ENCODE data around the gene CHPT1. TPM values are rescaled to one million over a fixed set of nuclear protein-coding genes. Genes with fewer than 3 reads are reported as not detected.
A peak's percentile ranks its signal among the peaks of the same experiment; 100 is the strongest.

CHPT1 gene
- total and polyA plus RNA-seq, 2 of the 13 experiments (the other 11 are each of a cell fraction or from before 2014, with no cell fraction given) = 117 to 178 TPM

DNA sequence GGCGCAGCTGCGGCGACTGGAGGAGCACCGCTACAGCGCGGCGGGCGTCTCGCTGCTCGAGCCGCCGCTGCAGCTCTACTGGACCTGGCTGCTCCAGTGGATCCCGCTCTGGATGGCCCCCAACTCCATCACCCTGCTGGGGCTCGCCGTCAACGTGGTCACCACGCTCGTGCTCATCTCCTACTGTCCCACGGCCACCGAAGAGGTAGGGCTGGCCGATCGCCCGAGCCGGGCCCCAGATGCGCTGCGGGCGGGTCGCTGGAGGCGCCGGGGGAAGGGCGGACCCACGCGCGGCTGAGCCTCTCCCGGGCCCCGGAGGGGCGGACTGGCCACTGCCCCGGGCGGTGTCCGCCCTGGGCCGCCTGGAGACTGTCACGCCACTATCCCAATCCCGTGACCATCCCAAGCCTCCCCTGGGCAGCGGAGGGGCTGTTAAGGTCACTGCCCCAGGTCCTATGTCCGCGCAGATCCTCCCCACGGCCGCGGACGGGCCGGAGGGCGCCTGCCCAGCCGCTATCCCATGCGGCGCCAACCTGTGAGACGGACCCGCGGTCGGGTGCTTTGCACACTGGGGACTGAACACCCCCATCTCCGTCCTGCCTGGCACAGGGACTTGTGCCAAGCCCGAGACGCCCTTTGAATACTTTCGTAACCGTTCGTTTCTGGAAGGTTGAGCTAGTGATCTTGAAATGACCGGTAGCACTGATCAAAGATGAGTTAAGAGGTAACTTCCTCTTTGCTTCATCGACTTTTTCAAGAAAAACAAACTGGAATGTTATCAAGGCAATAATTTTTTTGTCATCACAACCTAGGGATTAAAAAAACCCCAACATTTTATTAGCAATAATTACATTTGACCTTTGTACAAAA is 725 bp downstream of the CHPT1 start (continued):
- TF ChIP-seq, protein P1, sequence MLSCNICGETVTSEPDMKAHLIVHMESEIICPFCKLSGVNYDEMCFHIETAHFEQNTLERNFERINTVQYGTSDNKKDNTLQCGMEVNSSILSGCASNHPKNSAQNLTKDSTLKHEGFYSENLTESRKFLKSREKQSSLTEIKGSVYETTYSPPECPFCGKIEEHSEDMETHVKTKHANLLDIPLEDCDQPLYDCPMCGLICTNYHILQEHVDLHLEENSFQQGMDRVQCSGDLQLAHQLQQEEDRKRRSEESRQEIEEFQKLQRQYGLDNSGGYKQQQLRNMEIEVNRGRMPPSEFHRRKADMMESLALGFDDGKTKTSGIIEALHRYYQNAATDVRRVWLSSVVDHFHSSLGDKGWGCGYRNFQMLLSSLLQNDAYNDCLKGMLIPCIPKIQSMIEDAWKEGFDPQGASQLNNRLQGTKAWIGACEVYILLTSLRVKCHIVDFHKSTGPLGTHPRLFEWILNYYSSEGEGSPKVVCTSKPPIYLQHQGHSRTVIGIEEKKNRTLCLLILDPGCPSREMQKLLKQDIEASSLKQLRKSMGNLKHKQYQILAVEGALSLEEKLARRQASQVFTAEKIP (CRISPR knock-in tag; IDR thresholded peaks at IDR 0.05; ENCODE audit: borderline replicate concordance) = no peak
- TF ChIP-seq, protein P2, sequence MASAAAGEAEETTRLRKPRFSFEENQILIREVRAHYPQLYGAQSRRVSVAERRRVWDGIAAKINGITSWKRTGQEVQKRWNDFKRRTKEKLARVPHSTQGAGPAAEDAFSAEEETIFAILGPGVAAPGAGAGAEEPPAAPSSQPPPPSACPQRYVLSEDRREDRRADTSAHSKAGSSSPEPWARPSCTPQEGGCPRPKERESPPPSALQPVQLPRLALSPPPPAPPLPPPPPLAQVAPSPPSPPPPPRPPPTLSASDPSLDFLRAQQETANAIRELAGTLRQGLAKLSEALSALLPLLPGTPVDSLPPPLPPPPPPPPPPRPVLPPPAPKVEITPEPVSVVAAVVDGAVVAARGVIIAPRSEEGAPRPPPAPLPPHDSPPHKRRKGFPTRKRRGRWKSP (CRISPR knock-in tag; IDR thresholded peaks at IDR 0.05) = no peak
- TF ChIP-seq, protein P3, sequence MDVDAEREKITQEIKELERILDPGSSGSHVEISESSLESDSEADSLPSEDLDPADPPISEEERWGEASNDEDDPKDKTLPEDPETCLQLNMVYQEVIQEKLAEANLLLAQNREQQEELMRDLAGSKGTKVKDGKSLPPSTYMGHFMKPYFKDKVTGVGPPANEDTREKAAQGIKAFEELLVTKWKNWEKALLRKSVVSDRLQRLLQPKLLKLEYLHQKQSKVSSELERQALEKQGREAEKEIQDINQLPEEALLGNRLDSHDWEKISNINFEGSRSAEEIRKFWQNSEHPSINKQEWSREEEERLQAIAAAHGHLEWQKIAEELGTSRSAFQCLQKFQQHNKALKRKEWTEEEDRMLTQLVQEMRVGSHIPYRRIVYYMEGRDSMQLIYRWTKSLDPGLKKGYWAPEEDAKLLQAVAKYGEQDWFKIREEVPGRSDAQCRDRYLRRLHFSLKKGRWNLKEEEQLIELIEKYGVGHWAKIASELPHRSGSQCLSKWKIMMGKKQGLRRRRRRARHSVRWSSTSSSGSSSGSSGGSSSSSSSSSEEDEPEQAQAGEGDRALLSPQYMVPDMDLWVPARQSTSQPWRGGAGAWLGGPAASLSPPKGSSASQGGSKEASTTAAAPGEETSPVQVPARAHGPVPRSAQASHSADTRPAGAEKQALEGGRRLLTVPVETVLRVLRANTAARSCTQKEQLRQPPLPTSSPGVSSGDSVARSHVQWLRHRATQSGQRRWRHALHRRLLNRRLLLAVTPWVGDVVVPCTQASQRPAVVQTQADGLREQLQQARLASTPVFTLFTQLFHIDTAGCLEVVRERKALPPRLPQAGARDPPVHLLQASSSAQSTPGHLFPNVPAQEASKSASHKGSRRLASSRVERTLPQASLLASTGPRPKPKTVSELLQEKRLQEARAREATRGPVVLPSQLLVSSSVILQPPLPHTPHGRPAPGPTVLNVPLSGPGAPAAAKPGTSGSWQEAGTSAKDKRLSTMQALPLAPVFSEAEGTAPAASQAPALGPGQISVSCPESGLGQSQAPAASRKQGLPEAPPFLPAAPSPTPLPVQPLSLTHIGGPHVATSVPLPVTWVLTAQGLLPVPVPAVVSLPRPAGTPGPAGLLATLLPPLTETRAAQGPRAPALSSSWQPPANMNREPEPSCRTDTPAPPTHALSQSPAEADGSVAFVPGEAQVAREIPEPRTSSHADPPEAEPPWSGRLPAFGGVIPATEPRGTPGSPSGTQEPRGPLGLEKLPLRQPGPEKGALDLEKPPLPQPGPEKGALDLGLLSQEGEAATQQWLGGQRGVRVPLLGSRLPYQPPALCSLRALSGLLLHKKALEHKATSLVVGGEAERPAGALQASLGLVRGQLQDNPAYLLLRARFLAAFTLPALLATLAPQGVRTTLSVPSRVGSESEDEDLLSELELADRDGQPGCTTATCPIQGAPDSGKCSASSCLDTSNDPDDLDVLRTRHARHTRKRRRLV (CRISPR knock-in tag; IDR thresholded peaks at IDR 0.05) = no peak
- TF ChIP-seq ZNF780A (CRISPR knock-in tag; IDR thresholded peaks at IDR 0.05) (no peak), SIX1 (CRISPR knock-in tag; IDR thresholded peaks at IDR 0.05; ENCODE audit: borderline replicate concordance) (no peak), SATB2 (CRISPR knock-in tag; IDR thresholded peaks at IDR 0.05) (no peak), ZNF713 (CRISPR knock-in tag; IDR thresholded peaks at IDR 0.05) (no peak), AKAP8 (CRISPR knock-in tag; IDR thresholded peaks at IDR 0.05) (no peak), PCBP2 (optimal IDR thresholded peaks at IDR 0.05; ENCODE audit: low read depth, low read length, poor library complexity, severe bottlenecking) (no peak), RBFOX2 (IDR thresholded peaks at IDR 0.05; ENCODE audit: low read depth, low read length) (peak; percentile 93), RFX3 (CRISPR knock-in tag; IDR thresholded peaks at IDR 0.05) (no peak)
- TF ChIP-seq, protein P4, sequence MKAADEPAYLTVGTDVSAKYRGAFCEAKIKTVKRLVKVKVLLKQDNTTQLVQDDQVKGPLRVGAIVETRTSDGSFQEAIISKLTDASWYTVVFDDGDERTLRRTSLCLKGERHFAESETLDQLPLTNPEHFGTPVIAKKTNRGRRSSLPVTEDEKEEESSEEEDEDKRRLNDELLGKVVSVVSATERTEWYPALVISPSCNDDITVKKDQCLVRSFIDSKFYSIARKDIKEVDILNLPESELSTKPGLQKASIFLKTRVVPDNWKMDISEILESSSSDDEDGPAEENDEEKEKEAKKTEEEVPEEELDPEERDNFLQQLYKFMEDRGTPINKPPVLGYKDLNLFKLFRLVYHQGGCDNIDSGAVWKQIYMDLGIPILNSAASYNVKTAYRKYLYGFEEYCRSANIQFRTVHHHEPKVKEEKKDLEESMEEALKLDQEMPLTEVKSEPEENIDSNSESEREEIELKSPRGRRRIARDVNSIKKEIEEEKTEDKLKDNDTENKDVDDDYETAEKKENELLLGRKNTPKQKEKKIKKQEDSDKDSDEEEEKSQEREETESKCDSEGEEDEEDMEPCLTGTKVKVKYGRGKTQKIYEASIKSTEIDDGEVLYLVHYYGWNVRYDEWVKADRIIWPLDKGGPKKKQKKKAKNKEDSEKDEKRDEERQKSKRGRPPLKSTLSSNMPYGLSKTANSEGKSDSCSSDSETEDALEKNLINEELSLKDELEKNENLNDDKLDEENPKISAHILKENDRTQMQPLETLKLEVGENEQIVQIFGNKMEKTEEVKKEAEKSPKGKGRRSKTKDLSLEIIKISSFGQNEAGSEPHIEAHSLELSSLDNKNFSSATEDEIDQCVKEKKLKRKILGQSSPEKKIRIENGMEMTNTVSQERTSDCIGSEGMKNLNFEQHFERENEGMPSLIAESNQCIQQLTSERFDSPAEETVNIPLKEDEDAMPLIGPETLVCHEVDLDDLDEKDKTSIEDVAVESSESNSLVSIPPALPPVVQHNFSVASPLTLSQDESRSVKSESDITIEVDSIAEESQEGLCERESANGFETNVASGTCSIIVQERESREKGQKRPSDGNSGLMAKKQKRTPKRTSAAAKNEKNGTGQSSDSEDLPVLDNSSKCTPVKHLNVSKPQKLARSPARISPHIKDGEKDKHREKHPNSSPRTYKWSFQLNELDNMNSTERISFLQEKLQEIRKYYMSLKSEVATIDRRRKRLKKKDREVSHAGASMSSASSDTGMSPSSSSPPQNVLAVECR (CRISPR knock-in tag; IDR thresholded peaks at IDR 0.05; ENCODE audit: borderline replicate concordance) = peak; percentile 46
- TF ChIP-seq, protein P5, sequence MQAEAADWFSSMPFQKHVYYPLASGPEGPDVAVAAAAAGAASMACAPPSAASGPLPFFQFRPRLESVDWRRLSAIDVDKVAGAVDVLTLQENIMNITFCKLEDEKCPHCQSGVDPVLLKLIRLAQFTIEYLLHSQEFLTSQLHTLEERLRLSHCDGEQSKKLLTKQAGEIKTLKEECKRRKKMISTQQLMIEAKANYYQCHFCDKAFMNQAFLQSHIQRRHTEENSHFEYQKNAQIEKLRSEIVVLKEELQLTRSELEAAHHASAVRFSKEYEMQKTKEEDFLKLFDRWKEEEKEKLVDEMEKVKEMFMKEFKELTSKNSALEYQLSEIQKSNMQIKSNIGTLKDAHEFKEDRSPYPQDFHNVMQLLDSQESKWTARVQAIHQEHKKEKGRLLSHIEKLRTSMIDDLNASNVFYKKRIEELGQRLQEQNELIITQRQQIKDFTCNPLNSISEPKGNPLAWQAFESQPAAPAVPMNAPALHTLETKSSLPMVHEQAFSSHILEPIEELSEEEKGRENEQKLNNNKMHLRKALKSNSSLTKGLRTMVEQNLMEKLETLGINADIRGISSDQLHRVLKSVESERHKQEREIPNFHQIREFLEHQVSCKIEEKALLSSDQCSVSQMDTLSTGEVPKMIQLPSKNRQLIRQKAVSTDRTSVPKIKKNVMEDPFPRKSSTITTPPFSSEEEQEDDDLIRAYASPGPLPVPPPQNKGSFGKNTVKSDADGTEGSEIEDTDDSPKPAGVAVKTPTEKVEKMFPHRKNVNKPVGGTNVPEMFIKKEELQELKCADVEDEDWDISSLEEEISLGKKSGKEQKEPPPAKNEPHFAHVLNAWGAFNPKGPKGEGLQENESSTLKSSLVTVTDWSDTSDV (CRISPR knock-in tag; IDR thresholded peaks at IDR 0.05) = no peak
